Mucosa of descending colon (tissue), 3 donors: ENCODE data around the gene EPB41L4B. TPM values are rescaled to one million over a fixed set of nuclear protein-coding genes. Genes with fewer than 3 reads are reported as not detected.
A peak's percentile ranks its signal among the peaks of the same experiment; 100 is the strongest.
"Not testable (repeated sequence)": the region's sequence is repeated elsewhere in the genome, so short reads cannot be mapped to it uniquely, and the experiment has no call there.

Experiments used
- ATAC-seq: fragments of 200-7000 bp; cut with Tn5 transposase; one replicate; pipeline ENCODE4 v1.9.1; 2020; ENCODE audit warnings: mild to moderate bottlenecking, moderate library complexity
- DNase-seq, 3 donors: peaks; one replicate each; pipeline ENCODE4 v3.0.0-alpha.2; 2020
- H3K36me3 ChIP-seq: fragments of 200-600 bp; one replicate; pipeline ENCODE4 v1.8.0; 2021; ENCODE audit warnings: low read depth, mild to moderate bottlenecking
- H3K4me1 ChIP-seq: fragments of 200-600 bp; one replicate; pipeline ENCODE4 v1.8.0; 2021; ENCODE audit warnings: low read depth, mild to moderate bottlenecking
- H3K4me3 ChIP-seq: fragments of 200-600 bp; one replicate; pipeline ENCODE4 v1.8.0; 2021; ENCODE audit warnings: mild to moderate bottlenecking
- H3K9me3 ChIP-seq: fragments of 200-600 bp; one replicate; pipeline ENCODE4 v1.8.0; 2021; ENCODE audit warnings: mild to moderate bottlenecking
- CTCF ChIP-seq: fragments of 200-600 bp; IDR thresholded peaks from one replicate; pipeline ENCODE4 v1.8.0; 2022; ENCODE audit warnings: antibody characterized with exemption, mild to moderate bottlenecking
- intact Hi-C, 2 donors: fragments of 100-400 bp; cut with DNase I in 1 of 2; cut with micrococcal nuclease in 1 of 2; formaldehyde crosslinking; loops; one replicate each; pipeline versions ENCODE4 v1.11.0 to v1.11.1; 2022; cut with DNase I, micrococcal nuclease
- total RNA-seq, 3 donors: library from RNA; stranded (reverse); fragmentation: NEBNext Ultra II Directional in 2 of 3; extraction: Animal tissue kit (Norgen Biotek cat#: 25700) in 2 of 3; gene quantifications; one replicate each; pipeline versions ENCODE4 v1.2.1 to v1.2.4, GENCODE V29; 2021 to 2023
- donor health status: DM: no; HTN: no; CAD: no; lungs with moderate emphysema.
- donor health status: DM: no; HTN: no; CAD: no.
- donor health status: DM: no; HTN: yes; CAD: no.

Gene EPB41L4B
- total RNA-seq, 3 donors from 2014 or later, result 56.3 to 163 (median 122) TPM

GRCh38 chr9:109138421-109138820 is 182.4 kb downstream of the EPB41L4B start:
- H3K36me3 ChIP-seq, result no peaks in the 10 kb centered on the region
- intact Hi-C loops, result no loop called here
- ATAC-seq (no peak), DNase-seq (no peak)
- no peak overlapping the region for H3K4me3 ChIP-seq
- H3K9me3 ChIP-seq, result no peaks in the 10 kb centered on the region
- no peaks in the 10 kb centered on the region for H3K4me1 ChIP-seq
- no peak for TF ChIP-seq CTCF

- H3K4me3 ChIP-seq, result no peak overlapping the region
- no peak for TF ChIP-seq CTCF
- ATAC-seq, result no peak
- intact Hi-C loops, result no loop called here
- no peaks in the 10 kb centered on the region for H3K36me3 ChIP-seq
- no peak for DNase-seq
- H3K9me3 ChIP-seq, result no peaks in the 10 kb centered on the region
- H3K4me1 ChIP-seq, result peaks cover 7% of the 10 kb centered on the region
Measured at GRCh38 chr9:109134167-109134578, 186.7 kb downstream of the EPB41L4B start.

GRCh38 chr9:109133533-109133932 is 187.3 kb downstream of the EPB41L4B start:
- Histone ChIP-seq H3K9me3 (no peaks in the 10 kb centered on the region), H3K36me3 (no peaks in the 10 kb centered on the region), H3K4me3 (no peak overlapping the region), H3K4me1 (peaks cover 7% of the 10 kb centered on the region)
- no peak for TF ChIP-seq CTCF
- DNase-seq (no peak), ATAC-seq (no peak)
- intact Hi-C loops, result no loop called here

- peaks cover 7% of the 10 kb centered on the region for H3K4me1 ChIP-seq
- ATAC-seq, result peak; percentile 59
- DNase-seq, result peak in 1 of 3 donors; percentile 19
- no peaks in the 10 kb centered on the region for H3K9me3 ChIP-seq
- TF ChIP-seq CTCF, result no peak
- intact Hi-C loops, result no loop called here
- H3K4me3 ChIP-seq, result no peak overlapping the region
- no peaks in the 10 kb centered on the region for H3K36me3 ChIP-seq
Measured at GRCh38 chr9:109132567-109133021, 188.3 kb downstream of the EPB41L4B start.

- Histone ChIP-seq H3K4me3 (no peak overlapping the region), H3K9me3 (no peaks in the 10 kb centered on the region), H3K36me3 (no peaks in the 10 kb centered on the region), H3K4me1 (peaks cover 7% of the 10 kb centered on the region)
- intact Hi-C loops, result no loop called here
- DNase-seq (peak in 1 of 3 donors; percentile 21), ATAC-seq (peak; percentile 77)
- TF ChIP-seq CTCF, result no peak
Measured at GRCh38 chr9:109129470-109130197, 191.2 kb downstream of the EPB41L4B start.

- intact Hi-C loops, DNase-seq, H3K36me3 ChIP-seq, H3K4me3 ChIP-seq, H3K4me1 ChIP-seq, ATAC-seq, H3K9me3 ChIP-seq: not testable (repeated sequence)
Measured at GRCh38 chr9:109126671-109127070, 194.2 kb downstream of the EPB41L4B start.
